HG03342 (cell line): ENCODE measurements around the gene TRIP13.
"Not testable (repeated sequence)": the region's sequence is repeated elsewhere in the genome, so short reads cannot be mapped to it uniquely, and the experiment has no call there.

ENCODE experiments used
- ATAC-seq: cut with Tn5 transposase; IDR thresholded peaks from one replicate; pipeline ENCODE4 v1.9.1; 2021; ENCODE audit warnings: mild to moderate bottlenecking, moderate library complexity; ENCODE audit not compliant: unreplicated experiment

The TRIP13 gene

DNA sequence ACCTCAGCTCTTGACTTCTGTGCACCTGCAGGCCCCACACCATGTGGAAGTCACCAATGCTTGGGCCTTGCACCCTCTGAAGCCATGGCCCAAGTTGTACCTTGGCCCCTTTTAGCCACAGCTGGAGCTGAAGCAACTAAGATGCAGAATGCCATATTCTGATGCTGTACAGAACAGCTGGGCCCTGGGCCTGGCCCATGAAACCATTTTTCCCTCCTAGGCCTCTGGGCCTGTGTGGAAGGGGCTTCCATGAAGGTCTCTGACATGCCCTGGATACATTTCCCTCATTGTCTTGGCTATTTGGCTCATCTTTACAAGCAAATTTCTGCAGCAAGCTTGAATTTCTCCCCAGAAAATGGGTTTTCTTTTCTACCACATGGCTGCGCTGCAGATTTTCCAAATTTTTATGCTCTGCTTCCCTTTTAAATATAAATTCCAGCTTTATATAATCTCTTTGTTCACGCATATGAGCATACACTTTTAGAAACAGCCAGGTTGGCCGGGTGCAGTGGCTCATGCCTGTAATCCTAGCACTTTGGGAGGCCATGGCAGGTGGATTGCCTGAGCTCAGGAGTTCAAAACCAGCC is 41.8 kb downstream of the TRIP13 start:
- not testable (repeated sequence) for ATAC-seq

DNA sequence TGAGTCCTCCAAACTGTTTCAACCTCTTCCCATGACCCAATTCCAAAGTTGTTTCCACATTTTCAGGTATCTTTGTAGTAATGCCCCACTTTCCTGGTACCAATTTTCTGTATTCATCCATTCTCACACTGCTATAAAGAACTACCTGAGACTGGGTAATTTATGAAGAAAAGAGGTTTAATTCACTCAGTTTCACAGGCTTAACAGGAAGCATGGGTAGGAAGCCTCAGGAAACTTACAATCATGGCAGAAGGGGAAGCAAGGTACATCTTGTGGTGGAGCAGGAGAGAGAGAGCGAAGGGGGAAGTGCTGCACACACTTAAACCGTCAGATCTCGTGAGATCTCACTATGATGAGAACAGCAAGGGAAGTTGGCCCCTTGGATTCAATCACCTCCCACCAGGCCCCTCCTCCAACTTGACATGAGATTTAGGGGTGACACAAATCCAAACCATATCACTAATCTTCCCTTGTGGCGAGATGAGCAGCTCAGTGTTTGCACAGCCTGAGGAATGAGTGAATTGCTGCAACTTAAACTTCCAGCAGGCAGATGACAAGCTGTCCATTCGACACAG is 42.9 kb downstream of the TRIP13 start:
- no peak for ATAC-seq

DNA sequence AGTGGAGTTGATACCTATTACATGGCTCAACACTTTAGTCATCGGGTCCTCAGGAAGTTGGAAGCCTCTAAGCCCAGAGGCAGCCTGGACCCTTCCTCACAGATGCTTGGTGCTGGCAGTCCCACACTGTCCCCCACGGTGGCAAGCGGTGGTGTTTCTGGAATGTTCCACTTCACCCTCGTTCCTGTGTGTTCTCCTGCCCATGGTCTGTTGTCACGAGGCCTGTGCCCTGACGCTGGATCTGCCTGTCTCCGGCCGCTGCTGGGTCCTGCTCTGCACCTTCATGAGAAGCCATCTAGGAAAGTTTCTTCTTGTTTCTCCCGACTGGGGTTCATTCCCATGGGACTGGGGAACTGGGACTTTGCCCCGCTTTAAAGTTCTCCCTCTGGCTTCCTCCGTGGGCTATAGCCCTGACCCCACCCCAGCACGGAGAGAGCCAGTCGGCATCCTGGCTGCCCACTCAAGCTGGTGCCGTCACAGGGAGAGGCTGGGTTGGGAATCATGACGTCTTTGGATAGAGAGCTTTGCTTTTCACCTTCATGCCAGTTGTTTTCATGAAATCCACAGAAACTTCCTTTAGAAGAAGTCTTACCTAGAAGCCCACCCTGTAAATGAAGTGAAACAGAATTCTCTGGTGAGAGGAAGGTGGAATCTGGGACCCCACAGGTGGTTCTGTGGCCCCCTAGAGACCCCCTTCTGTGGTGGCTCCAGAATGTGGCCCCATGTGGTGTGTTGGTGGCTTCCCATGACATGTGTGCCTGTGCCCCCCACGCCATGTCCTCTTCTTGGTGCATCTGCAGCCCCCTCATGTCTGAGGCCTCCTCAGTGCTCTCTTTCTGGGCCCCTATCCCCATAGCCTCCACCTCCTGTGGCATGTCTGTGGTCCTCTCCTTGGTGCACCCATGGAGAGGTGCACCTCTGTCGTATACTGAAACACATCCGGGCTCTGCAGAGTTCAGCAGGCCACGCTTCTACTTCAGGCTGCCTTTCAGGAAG is 43.8 kb downstream of the TRIP13 start:
- ATAC-seq, result no peak

DNA sequence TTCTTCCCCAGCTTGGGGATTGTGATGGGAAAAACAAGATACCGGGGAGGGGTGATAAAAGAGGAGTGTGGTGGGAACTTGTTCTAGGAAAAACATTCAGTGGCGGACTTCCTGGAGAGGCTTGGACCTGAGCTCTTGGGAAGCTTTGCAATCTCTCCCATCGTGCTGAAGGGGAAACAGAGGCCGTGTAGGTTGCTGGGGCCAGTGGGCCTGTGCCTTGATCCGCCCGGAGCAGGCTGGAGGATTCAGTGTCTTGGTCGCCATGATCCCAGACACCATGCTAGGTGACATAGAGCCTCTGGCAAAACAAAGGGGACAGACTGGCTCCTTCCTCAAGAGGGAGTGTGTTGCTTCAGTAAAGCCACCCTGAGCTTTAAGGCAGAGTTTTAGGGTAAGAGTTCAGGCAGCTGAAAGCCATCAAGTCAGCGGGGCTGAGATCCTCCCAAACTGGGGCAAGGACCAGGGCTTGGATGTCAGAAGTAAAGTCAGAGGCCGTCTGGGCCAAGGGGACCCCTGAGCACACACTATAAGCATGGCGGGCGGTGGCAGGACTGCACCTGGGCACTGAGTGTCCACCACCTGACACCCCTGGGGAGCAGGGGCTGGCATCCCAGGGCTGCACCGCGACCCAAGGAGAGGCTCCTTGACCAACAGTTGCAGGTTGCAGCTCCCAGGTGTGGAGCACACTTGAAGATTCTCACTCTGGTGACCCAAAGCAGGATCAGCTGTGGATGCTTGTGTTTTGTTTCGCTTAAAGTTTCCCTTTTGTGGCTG is 44.7 kb downstream of the TRIP13 start:
- no peak for ATAC-seq

DNA sequence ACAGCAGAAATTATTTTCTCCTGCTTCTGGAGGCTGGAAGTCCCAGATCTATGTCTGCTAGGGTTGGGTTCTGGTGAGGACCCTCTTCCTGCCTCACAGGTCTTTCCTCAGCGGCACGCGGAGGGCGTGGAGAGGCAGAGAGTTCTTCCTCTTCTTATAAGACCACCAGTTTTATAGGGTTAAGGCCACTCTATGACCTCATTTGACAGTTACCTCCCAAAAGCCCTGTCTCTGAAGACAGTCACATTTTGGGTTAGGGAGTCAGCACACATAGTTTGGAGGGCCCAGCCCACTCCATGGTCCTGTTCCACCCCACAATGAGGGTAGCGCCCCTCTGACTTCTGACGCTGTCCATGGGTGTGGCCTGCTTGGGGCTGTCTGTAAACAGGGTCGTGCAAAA is 46.7 kb downstream of the TRIP13 start:
- no peak for ATAC-seq

DNA sequence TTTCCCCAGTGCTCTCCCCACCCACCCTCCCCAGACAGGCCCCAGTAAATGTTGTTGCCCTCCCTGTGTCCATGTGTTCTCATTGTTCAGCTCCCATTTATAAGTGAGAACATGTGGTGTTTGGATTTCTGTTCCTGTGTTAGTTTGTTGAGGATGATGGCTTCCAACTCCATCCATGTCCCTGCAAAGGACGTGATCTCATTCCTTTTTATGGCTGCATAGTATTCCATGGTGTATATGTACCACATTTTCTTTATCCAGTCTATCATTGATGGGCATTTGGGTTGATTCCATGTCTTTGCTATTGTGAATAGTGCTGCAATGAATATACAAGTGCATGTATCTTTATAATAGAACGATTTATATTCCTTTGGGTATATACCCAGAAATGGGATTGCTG is 48.1 kb downstream of the TRIP13 start:
- ATAC-seq, result not testable (repeated sequence)

DNA sequence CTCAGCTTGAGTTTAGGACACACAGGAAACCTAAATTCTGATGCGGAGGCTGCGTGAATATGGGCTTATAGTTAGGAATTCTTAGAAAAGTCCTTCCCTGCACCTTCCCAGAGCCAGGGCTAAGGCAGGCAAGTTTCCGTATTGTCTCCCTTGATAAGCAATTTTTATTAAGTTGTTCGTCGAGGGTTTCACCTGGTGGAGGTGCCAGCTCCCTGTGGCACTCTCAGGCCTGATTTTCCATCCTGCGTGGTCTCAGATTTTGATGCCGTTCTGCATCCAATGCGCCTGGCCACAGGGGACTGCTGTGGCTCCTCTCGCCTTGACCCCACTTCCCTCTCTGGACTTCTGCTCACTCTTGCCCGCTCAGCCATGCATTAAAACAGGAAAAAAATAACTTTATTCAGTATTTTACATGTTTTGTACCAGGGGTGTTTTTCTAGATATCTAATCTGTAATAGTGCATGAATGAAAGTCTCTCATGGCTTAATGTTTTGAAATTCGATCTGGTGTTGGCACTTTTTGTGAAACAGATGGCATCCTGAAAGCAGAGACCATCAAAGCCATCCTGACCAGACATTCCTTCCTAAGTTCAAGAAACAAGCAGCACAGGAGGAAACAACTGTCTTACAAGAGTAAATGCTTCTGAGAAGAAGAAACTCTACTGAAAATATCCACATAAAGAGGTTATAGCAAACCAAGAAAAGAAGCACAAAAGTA is 50.7 kb downstream of the TRIP13 start:
- ATAC-seq, result no peak

DNA sequence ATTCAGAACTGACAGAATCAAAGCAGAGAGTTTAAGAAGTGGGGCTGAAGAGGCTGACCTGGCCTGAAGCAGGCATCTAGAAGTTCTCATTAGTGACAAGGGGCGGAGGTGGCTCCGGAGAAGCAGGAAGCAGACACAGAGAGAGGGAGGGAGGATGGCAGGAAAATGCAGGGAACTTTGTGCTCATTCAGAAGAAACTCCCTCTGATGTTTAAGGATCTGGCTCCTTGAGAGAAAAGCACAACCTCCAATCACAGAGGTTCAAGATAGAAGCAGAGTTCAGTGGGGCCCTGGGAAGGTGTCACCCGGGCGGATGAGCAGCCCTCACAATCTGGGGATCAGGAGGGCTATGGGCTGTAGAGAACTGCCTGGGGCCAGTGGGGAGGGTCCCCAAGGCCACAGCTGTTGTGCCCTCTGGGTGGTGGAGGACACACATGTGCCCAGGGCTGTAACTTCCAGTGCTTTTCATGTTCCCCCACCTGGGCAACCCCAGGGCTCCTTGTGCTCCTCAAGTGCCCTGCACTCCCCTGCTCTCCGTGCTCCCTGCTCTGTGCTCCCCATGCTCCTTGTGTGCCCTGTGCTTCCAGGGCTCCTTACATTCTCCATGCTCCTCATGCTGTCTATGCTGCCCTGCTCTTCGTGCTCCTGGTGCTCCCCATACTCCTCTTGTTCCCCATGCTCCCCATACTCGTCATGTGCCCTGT is 51.4 kb downstream of the TRIP13 start:
- ATAC-seq, result no peak

DNA sequence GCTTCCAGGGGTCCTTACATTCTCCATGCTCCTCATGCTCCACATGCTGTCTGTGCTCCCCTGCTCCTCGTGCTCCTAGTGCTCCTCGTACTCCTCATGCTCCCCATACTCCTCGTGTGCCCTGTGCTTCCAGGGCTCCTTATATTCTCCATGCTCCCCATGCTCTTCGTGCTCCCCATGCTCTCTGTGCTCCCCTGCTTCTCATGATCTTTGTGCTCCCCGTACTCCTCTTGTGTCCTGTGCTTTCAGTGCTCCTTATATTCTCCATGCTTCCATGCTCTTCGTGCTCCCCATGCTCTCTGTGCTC is 51.9 kb downstream of the TRIP13 start:
- no peak for ATAC-seq

DNA sequence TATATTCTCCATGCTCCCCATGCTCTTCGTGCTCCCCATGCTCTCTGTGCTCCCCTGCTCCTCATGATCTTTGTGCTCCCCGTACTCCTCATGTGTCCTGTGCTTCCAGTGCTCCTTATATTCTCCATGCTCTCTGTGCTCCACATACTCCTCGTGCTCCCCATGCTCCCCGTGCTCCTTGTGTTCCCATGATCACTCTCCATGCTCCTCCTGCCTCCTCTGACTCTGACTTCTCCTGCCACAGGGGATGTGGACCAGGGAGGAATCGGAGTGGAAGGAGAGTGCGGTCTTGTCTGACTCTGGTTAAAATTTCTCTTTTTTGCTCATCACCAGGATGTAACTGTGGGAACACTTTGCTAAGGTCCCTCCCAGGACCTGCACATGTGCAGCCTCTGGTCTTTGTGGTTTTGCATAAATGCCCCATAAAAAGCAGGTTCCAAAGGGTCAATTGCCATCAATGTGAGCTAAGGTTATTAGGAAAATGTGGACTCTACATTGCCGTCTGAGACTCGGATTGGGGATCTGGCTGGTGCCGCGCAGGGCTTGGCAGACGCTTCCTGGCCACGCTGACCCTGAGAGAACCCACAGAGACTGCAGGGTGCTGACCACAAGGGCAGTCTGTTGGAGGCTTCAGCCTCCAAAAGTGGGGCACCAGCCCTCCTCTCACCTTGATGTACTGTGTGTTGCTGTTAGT is 52.5 kb downstream of the TRIP13 start:
- no peak for ATAC-seq

DNA sequence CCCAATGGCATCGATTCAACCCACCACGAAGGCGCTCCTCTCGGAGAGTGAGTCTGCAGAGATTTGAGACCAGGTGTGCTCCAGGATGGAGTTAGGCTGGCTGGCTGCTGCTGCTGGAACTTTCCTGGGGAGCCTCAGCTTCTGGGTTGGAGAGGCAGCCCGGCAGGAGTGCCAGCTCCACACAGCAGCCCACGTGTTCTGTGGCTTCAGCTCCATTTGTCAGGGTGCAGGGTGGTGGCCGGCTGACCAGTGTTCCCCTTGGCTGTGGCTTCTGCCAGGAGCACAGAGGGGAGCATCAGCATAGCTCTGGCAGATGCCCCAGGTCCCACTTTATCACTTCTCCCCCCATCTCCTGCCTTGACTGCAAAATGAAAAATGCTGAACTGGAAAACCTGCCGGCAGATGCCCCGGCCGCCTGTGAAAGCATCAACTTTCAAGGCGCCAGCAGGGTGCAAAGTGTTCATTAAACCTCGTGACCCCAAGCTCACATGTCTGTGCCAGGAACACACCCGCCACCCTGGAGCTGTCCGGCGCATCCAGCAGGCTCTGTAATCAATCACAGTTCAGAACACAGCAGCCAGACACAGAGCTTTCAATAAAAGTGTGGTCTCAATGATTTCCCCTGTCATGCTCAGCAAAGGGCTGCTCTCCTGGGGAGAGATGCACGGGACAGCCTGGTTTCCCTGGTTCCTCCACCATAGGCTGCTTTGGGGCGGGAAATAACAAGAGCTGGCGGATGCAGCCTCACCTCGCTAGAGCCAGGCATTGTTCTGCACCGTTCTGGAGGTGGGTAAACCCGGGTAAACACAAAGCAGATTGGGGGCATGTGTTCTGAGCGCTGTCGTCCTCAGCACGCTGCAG is 53.2 kb downstream of the TRIP13 start:
- no peak for ATAC-seq

DNA sequence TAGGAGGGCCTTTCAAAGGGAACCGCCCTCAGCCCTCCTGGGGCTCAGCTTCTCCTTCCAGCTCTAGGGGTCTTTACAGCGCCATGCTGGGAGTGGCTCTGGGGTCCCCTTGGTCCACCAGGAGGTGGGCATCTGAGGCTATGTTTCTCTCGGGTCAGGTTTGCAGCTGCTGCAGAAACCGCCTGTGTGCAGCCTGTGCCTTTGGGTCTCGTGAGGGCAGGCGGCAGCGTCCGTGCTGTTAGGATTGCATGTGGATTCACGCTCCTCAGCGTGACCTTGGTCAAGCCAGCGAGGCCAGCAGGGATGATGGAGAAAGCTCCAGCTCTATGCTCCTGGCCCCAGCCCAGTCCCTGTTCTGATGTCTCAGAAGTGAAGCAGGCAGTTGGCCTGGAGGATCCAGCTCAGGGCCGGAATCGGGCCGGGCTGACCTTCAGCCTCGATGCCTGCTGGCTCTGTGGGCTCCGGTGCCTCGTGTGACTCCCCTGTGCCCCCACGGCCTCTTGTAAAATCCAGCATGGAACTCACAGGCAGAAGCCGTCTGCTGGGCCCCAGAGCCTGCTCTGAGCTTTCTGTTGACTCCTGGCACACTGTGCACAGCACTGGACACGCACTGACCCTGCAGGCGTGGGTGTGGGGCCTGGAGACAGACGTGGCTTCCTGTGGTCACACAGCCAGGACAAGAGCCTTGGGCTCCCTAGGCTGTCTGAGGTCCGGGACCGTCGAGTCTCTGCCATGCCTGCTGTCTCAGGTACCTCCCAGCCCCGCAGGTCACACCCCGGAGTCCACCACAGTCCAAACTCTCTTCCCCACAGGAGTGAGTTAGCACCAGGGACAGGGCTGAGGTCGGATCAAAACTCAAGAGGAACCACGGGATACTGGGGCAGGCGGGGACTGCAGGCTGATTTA is 54.3 kb downstream of the TRIP13 start:
- no peak for ATAC-seq

DNA sequence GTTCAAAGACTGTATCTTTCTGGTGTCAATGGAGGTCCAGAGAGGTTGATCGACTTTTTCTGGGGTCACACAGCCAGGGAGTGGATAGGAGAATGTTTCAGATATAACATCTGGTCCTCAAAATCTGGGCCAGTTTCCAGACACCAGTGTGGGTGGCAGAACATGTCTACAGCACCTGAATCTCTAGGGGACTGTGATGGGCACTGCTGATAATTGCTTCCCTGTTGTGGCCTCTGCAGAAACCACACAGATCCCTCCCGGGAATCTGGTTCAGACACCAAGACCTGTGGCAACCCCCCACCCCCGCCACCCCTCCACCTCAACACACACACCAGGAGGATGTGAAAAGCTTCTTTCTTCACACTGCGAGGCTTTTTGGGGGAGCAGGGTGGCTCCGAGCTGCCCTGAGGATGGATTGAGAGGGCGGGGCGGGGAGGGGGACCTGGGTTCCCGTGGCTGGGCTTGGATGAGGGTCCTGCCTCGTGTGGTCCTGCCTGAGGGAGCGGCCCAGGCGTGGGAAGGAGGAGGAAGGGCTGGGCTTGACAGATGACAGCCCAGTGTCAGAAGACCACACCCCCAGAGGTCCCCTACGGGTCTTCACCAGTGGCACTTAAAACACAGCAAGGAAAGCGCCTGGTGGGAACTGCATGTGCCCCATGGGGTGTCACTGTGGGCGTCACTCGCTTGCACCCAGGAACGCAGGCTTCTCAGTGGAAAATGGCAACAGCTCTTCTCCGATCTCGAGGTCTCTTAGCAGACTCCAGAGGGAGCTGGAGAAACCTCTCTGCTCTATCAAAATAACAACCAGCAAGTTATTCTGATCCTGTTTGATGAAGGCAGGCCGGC is 55.2 kb downstream of the TRIP13 start:
- no peak for ATAC-seq

DNA sequence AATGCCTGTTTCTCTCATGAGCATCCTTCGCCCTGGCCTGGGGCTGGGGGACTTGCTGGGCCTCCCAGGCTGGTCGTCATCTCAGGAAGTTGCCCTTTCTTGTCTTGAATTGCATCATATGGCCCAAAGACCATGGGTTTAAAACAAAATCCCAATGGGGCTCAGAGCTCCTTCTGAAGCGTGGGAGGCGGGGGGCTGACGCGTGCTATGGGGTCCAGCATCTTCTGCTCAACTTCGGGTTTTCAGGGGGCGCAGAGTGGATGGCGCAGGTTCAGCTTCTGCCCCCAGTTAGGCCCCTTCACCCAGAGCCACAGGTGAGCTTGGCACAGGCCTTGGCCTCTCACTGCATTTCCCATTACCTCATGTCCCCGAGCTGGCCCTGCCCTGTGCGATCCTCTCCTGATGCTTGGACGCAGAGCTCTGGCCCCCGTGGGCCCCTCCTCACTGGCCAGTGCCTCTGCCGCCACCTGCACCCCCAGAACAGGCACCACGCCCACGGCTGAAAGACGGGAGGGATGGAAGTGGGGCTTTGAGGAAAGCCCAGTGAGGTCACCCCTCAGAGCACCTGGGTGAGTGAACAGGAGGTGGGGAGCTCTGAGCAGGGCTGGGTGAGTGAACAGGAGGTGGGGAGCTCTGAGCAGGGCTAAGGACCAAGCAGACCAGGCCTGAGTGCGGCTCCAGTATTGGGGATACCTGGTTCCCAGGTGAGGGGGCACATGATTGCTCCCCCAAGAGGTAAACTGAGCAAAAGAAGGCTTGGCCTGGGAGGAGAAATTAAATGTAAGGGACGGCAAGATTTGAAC is 56.0 kb downstream of the TRIP13 start:
- ATAC-seq, result no peak

DNA sequence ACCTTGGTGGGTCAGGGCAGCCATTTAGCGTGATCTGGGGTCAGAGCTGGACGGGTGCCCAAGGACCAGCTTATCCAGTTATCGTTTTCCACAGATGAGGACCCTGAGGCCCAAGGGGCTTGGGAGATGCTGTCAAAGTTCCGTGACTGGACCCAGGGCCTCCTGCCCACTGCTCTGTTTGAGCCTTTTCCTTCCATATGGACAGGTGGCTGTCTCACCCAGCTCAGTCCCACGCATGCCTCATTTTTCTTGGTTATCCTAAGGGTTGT is 56.5 kb downstream of the TRIP13 start:
- ATAC-seq, result no peak
